ENCODE measurements around the gene OR51B4.
"Not testable (repeated sequence)": the region's sequence is repeated elsewhere in the genome, so short reads cannot be mapped to it uniquely, and the experiment has no call there.

OR51B4 gene

DNA sequence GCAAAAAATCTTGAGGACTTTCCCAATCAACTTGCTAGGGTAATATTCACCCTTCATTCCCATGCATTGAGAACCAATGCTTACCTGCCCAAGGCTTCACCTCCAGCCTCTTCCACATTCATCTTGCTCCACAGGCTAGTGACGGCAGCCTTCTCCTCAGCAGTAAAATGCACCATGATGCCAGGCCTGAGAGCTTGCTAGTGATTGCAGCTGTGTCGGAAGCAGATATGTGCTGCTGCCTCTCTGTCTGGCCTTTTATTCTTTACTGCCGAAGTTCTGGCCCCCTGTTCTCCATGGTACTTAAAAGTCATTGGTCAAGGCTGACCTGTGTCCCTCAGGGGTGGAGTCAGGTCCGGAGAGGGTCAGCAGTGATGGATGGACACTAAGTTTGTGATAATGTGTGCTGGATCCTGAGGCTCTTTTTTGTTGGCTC, 32.0 kb downstream of the OR51B4 start, which contains the start of gene HBE1:
HBE1 (minus strand) TSS at position 231 of the 433 bp plus-strand sequence; CDS start at position 176, 55 bp downstream.
- no peak for DNase-seq

DNA sequence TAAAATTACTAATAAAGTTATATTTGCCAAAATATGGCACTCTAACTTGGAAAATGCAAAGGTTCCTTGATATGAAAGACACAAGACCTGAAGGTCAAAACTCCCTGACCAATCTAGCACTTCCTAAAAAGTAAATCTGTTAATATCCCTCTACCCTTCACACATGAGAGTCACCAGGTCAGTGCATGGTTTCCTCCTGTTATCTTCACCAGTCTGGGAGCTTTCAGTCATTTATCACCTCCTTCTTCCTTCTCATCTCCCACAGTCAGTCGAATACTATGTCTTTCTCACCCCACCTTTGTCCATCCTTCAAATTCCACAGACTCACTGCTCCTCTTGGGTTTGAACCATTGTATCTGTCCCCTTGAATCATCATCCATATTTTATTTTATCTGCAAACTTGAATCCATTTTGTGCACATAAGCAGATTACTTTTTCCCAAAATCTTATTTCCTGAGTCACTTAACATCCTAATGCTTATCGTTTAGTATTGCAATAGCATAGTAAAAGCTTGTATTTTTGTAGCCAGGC, 34.6 kb downstream of the OR51B4 start:
- DNase-seq, result no peak

DNA sequence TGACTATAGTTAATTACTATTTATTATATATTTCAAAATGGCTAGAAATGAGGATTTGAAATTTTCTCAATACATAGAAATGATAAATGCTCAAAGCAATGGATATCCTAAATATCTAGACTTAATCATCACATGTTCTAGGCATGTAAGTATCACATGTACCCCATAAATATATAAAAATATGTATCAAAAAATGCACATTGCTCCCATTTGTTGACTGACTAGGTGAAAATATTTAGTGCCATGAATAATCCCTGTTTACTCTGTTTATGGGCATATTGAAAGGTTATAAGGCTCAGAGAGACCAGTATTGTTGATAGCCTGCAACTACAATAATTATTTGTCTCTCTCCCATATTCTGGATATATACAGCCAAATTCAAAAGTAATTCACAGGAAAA, 35.1 kb downstream of the OR51B4 start:
- no peak for DNase-seq

DNA sequence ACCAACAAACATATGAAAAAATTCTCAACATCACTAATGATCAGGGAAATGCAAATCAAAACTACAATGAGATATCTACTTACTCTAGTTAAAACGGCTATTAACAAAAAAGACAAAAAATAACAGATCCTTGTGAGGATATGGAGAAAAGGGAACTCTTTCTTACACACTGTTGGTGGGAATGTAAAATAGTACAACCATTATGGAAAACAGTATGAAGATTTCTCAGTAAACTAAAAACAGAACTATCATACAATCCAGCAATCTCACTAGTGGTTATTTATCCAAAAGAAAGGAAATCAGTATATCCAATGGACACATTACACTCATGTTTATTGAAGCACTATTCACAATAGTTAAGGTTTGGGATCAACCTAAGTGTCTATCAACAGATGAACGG, 35.9 kb downstream of the OR51B4 start:
- no peak for DNase-seq

DNA sequence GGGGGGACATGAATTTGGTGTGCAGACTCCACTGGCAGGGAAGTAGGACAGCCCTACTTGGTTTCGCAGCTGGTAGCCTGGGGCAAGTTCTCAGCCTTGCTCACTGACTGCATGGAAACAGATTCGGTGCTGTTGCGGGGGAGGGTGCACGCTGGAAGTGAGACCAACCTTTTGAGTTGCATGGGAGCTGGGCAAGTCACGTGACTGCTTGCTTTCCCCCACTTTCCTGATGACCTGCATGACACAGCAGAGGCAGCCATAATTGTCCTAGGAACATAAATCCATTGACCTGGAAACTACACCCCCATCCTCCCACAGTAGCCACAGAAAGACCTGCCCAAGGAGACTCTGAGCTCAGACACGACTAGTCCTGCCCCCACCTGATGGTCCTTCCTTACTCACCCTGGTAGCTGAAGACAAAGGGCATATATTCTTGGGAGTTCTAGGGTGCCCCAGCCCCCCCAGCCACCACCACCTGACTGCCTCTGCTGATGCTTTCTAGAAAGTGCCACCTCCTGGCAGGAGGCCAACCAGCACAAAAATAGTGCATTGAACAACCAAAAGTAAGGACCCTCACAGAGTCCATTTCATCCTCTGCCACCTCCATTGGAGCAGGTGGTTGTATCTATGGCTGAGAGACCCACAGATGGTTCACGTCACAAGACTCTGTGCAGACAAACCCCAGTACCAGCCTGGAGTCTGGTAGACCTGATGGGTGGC, 43.0 kb downstream of the OR51B4 start:
- DNase-seq, result no peak

DNA sequence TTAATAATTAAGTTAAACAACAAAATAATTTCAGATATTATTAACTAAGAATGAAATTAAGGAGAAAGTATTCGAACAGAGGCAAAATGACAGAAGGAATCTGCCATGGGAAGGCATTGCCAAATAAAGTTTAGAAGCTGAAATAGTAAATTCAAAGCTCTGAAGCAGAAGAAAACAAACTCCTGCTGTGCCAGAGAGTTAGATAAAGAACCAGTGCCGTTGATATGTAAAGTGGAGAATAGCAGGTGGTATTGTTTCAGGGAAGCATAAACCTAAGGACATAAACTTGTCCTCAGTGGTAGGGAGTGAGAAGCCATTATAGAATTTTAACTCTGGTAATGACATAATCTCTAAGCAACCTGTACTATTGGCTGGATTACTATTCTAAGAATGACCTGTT, 44.5 kb downstream of the OR51B4 start:
- no peak for DNase-seq

DNA sequence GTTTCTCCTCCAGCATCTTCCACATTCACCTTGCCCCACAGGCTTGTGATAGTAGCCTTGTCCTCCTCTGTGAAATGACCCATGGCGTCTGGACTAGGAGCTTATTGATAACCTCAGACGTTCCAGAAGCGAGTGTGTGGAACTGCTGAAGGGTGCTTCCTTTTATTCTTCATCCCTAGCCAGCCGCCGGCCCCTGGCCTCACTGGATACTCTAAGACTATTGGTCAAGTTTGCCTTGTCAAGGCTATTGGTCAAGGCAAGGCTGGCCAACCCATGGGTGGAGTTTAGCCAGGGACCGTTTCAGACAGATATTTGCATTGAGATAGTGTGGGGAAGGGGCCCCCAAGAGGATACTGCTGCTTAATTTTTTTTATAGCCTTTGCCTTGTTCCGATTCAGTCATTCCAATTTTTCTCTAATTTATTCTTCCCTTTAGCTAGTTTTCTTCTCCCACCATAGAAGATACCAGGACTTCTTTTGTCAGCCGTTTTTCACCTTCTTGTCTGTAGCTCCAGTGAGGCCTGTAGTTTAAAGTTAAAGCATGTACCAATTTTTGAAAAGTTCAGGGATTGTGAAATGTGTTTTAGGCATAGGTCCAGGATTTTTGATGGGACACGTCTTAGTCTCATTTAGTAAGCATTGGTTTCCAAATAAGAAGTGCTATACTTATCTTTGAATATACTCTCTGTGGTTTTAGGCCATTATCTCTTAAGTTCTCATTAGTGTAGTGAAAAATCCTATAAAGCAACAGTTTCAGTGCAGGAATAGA, 46.9 kb downstream of the OR51B4 start, which contains the start of gene HBG2:
HBG2 (minus strand) TSS at position 136 of the 768 bp plus-strand sequence; CDS start at position 83, 53 bp downstream.
- not testable (repeated sequence) for DNase-seq

DNA sequence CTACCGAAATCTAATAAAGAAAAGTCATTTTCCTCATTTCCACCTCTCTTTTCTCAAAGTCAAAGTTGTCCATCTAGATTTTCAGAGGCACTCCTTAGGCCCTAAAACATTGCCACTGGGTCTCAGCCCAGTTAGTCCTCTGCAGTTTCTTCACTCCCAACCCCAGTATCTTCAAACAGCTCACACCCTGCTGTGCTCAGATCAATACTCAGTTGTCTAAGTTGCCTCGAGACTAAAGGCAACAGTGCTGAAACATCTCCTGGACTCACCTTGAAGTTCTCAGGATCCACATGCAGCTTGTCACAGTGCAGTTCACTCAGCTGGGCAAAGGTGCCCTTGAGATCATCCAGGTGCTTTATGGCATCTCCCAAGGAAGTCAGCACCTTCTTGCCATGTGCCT, 47.7 kb downstream of the OR51B4 start:
- not testable (repeated sequence) for DNase-seq

DNA sequence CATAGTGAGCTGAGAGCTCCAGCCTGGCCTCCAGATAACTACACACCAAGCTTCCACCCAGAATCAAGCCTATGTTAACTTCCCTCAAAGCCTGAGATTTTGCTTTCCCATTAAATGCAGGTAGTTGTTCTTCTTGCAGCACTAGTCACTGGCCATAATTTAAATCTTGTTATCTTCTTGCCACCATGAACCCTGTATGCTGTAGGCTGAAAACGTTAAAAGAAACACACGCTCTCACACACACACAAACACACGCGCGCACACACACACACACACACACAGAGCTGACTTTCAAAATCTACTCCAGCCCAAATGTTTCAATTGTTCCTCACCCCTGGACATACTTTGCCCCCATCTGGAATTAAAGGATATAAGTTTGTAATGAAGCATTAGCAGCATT, 48.3 kb downstream of the OR51B4 start:
- DNase-seq, result not testable (repeated sequence)

DNA sequence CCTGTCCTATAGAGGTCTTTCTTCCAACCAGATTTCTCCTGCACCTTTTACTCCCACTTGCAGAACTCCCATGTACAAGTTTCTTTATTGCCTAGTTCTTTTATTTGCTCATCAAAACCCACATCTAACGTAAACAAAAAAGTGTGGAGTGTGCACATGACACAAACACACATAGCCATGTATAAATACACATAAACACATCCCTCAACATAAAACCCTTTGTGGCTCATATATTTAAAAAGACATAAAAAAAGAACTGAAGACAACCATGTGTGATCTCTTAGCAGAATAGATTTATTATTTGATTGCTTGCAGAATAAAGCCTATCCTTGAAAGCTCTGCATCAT, 48.9 kb downstream of the OR51B4 start:
- DNase-seq, result no peak

DNA sequence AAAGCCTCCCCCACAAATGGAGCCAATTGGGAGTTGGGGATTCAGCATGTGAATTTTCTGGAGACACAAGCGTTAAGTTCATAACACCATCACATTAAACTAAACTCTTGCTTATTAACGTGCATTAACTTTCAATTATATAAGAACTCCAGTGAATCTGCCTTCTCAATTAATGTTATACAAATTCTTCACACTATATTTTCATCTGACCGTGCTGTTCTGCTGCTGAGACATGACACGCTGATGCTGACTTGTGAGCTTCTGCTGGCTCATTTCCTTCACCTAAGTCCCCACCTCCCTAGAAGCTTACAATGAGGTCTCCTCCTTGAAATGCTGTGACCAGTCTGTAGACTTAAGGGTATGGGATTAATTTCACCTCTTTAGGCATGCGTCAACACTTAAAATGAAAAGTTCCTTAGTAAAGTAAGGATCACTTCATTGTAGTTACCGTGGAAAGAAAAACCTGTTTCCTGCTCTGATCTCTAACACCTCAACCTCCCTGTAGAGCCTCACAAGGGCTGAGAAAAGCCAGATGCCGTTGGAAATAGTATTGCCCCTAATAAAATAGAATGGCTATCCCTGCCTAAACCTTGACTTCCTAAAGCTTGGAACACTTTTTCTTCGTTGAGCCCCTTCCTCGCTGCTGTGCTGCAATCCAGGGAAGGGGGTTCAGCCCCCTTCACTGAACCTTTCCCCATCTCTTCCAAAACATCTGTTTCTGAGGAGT, 49.4 kb downstream of the OR51B4 start:
- DNase-seq, result no peak

DNA sequence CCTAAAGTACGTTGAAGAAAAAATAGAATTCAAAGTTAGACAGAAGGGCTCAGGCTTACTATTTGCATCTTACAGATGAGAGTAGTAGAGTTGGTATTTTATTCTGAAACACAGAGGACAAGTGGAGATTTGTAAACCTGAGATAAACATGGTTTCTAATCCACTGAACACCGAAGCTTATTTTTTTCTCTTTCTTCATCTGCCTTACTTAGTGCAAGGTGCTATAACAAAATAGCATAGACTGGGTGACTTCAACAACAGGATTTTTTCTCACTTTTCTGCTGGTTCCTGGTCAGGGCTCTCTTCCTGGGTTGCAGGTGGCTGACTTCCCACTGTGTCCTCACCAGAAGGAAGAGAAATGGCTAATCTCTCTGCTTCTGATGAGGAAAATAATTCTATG, 50.0 kb downstream of the OR51B4 start:
- no peak for DNase-seq

Measured in CD4-positive, alpha-beta T cell treated with Interleukin-12 subunit alpha and Interleukin-12 subunit beta, for 1 hour (primary cell).